ENCODE measurements around the gene CD96. TPM values are rescaled to one million over a fixed set of nuclear protein-coding genes. Genes with fewer than 3 reads are reported as not detected.
"Not testable (repeated sequence)": the region's sequence is repeated elsewhere in the genome, so short reads cannot be mapped to it uniquely, and the experiment has no call there.

CD96 gene
- total RNA-seq, 1 experiment from 2014 or later, result 0.59 TPM

- ChIA-PET POLR2A (no interaction called here), CTCF (no interaction called here)
- Mint-ChIP-seq H3K36me3 (ENCODE audit: insufficient read depth, unreplicated experiment) (no peaks in the 10 kb centered on the region), H3K4me1 (ENCODE audit: low read depth, unreplicated experiment) (no peaks in the 10 kb centered on the region), H3K9me3 (ENCODE audit: unreplicated experiment) (no peaks in the 10 kb centered on the region), H3K4me3 (ENCODE audit: unreplicated experiment) (no peak overlapping the region), H3K27me3 (ENCODE audit: insufficient read depth, unreplicated experiment) (no peaks in the 10 kb centered on the region), H3K27ac (ENCODE audit: unreplicated experiment) (peak overlapping the region; percentile 27)
- intact Hi-C loops (cut with micrococcal nuclease; ENCODE audit: unreplicated experiment), result no loop called here
- H3K36me3 ChIP-seq (ENCODE audit: control insufficient read depth, insufficient read depth, low read length), result no peaks in the 10 kb centered on the region
- H3K4me3 ChIP-seq (ENCODE audit: low read depth, low read length), result no peak overlapping the region
- H3K9me3 ChIP-seq, result no peaks in the 10 kb centered on the region
- 0 out of 2 replicates have a peak, but pooled peaks cover 5% of the 10 kb centered on the region for H3K4me1 ChIP-seq
- H3K27me3 ChIP-seq (replicated peaks; ENCODE audit: control insufficient read depth, insufficient read depth, low read length), result no peaks in the 10 kb centered on the region
- TF ChIP-seq, protein P1, sequence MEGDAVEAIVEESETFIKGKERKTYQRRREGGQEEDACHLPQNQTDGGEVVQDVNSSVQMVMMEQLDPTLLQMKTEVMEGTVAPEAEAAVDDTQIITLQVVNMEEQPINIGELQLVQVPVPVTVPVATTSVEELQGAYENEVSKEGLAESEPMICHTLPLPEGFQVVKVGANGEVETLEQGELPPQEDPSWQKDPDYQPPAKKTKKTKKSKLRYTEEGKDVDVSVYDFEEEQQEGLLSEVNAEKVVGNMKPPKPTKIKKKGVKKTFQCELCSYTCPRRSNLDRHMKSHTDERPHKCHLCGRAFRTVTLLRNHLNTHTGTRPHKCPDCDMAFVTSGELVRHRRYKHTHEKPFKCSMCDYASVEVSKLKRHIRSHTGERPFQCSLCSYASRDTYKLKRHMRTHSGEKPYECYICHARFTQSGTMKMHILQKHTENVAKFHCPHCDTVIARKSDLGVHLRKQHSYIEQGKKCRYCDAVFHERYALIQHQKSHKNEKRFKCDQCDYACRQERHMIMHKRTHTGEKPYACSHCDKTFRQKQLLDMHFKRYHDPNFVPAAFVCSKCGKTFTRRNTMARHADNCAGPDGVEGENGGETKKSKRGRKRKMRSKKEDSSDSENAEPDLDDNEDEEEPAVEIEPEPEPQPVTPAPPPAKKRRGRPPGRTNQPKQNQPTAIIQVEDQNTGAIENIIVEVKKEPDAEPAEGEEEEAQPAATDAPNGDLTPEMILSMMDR (IDR thresholded peaks at IDR 0.05; ENCODE audit: insufficient read depth in 1 of 2, low read depth in 1 of 2, low read length in 1 of 2, severe bottlenecking in 1 of 2, unreplicated experiment in 1 of 2), result no peak
- DNase-seq, result peak in 1 of 2 experiments; percentile 55
- no TSS peak for BruUV-seq (replicated peaks)
These were observed 24.2 kb upstream of the CD96 start for GRCh38 chr3:111517801-111518200.

- no peaks in the 10 kb centered on the region for H3K9me3 Mint-ChIP-seq (ENCODE audit: unreplicated experiment)
- no peaks in the 10 kb centered on the region for H3K36me3 Mint-ChIP-seq (ENCODE audit: insufficient read depth, unreplicated experiment)
- H3K27ac Mint-ChIP-seq (ENCODE audit: unreplicated experiment), result no peak overlapping the region
- H3K4me1 Mint-ChIP-seq (ENCODE audit: low read depth, unreplicated experiment), result no peaks in the 10 kb centered on the region
- Histone ChIP-seq H3K27me3 (replicated peaks; ENCODE audit: control insufficient read depth, insufficient read depth, low read length) (no peaks in the 10 kb centered on the region), H3K9me3 (no peaks in the 10 kb centered on the region), H3K4me3 (ENCODE audit: low read depth, low read length) (no peak overlapping the region), H3K4me1 (0 out of 2 replicates have a peak, but pooled peaks cover 5% of the 10 kb centered on the region), H3K36me3 (ENCODE audit: control insufficient read depth, insufficient read depth, low read length) (no peaks in the 10 kb centered on the region)
- intact Hi-C loops (cut with micrococcal nuclease; ENCODE audit: unreplicated experiment), result no loop called here
- POLR2A ChIA-PET, result no interaction called here
- TF ChIP-seq, protein P1 (IDR thresholded peaks at IDR 0.05; ENCODE audit: insufficient read depth in 1 of 2, low read depth in 1 of 2, low read length in 1 of 2, severe bottlenecking in 1 of 2, unreplicated experiment in 1 of 2), result no peak
- no peak overlapping the region for H3K4me3 Mint-ChIP-seq (ENCODE audit: unreplicated experiment)
- CTCF ChIA-PET, result no interaction called here
- BruUV-seq (replicated peaks), result no TSS peak
- H3K27me3 Mint-ChIP-seq (ENCODE audit: insufficient read depth, unreplicated experiment), result no peaks in the 10 kb centered on the region
- no peak for DNase-seq
These were observed 22.7 kb upstream of the CD96 start for GRCh38 chr3:111519178-111519855.

DNA sequence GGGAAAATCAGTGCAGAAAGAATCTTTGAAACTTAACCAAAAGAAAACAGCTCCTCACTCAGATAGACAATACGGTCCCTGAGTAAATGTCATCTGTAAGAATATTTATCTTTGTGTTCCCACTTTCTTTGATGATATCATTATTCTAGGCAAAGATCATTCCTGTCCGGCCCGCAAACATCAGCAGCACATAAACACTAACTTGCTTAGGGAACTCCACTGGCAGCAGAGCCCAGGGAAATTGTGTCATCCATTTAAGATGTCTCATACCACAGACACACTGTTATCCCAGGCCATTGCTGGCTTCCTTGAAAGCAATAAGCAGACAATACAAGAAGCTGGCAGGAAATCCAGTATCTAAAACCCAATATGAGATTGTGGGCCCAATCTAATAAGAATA is 20.1 kb upstream of the CD96 start:
- DNase-seq, result no peak
- no peaks in the 10 kb centered on the region for H3K36me3 ChIP-seq (ENCODE audit: control insufficient read depth, insufficient read depth, low read length)
- no TSS peak for BruUV-seq (replicated peaks)
- intact Hi-C loops (cut with micrococcal nuclease; ENCODE audit: unreplicated experiment), result no loop called here
- no peaks in the 10 kb centered on the region for H3K36me3 Mint-ChIP-seq (ENCODE audit: insufficient read depth, unreplicated experiment)
- POLR2A ChIA-PET, result no interaction called here
- no peaks in the 10 kb centered on the region for H3K9me3 Mint-ChIP-seq (ENCODE audit: unreplicated experiment)
- CTCF ChIA-PET, result no interaction called here
- H3K27ac Mint-ChIP-seq (ENCODE audit: unreplicated experiment), result no peak overlapping the region
- H3K4me1 Mint-ChIP-seq (ENCODE audit: low read depth, unreplicated experiment), result no peaks in the 10 kb centered on the region
- no peak overlapping the region for H3K4me3 ChIP-seq (ENCODE audit: low read depth, low read length)
- TF ChIP-seq, protein P1 (IDR thresholded peaks at IDR 0.05; ENCODE audit: insufficient read depth in 1 of 2, low read depth in 1 of 2, low read length in 1 of 2, severe bottlenecking in 1 of 2, unreplicated experiment in 1 of 2), result no peak
- H3K27me3 Mint-ChIP-seq (ENCODE audit: insufficient read depth, unreplicated experiment), result no peaks in the 10 kb centered on the region
- H3K27me3 ChIP-seq (replicated peaks; ENCODE audit: control insufficient read depth, insufficient read depth, low read length), result no peaks in the 10 kb centered on the region
- H3K4me1 ChIP-seq, result 0 out of 2 replicates have a peak, but pooled peaks cover 5% of the 10 kb centered on the region
- H3K9me3 ChIP-seq, result no peaks in the 10 kb centered on the region
- no peak overlapping the region for H3K4me3 Mint-ChIP-seq (ENCODE audit: unreplicated experiment)

DNA sequence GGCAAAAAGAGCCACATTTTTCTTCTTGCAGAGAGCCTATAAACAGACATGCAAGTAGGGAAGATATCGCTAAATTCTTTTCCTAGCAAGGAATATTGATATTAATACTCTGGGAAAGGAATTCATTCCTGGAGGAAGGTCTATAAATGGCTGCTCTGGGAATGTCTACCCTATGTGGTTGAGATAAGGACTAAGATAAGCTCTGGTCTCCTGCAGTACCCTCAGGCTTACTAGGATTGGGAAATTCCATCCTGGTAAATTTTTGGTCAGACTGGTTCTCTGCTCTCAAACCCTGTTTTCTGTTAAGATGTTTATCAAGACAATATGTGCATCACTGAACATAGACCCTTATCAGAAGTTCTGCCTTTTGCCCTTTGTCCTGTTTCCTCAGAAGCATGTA is 17.5 kb upstream of the CD96 start:
- H3K27me3 ChIP-seq (replicated peaks; ENCODE audit: control insufficient read depth, insufficient read depth, low read length); H3K36me3 ChIP-seq (ENCODE audit: control insufficient read depth, insufficient read depth, low read length); CTCF ChIA-PET; H3K9me3 ChIP-seq; H3K27me3 Mint-ChIP-seq (ENCODE audit: insufficient read depth, unreplicated experiment); H3K9me3 Mint-ChIP-seq (ENCODE audit: unreplicated experiment); intact Hi-C loops (cut with micrococcal nuclease; ENCODE audit: unreplicated experiment); H3K36me3 Mint-ChIP-seq (ENCODE audit: insufficient read depth, unreplicated experiment); H3K4me3 Mint-ChIP-seq (ENCODE audit: unreplicated experiment); H3K27ac Mint-ChIP-seq (ENCODE audit: unreplicated experiment); POLR2A ChIA-PET; BruUV-seq (replicated peaks); H3K4me1 ChIP-seq; H3K4me3 ChIP-seq (ENCODE audit: low read depth, low read length); H3K4me1 Mint-ChIP-seq (ENCODE audit: low read depth, unreplicated experiment): not testable (repeated sequence)
- DNase-seq, result peak in 1 of 2 experiments; percentile 15
